BLaER1 treated with 17β-estradiol and CSF1 and Interleukin-3, amounts not matched to agents 10 nM and 100 nM (cell line): ENCODE data around the gene DKK3.

Source experiments
- H3K27ac ChIP-seq, 11 experiments: shearing (Covaris generic); formaldehyde crosslinking; 2 replicates each; pipeline ENCODE4 v1.8.1; 2022
- H3K27me3 ChIP-seq, 11 experiments: shearing (Covaris generic); formaldehyde crosslinking; 2 replicates each; pipeline ENCODE4 v1.8.1; 2022
- H3K36me3 ChIP-seq, 11 experiments: shearing (Covaris generic); formaldehyde crosslinking; 2 replicates each; pipeline ENCODE4 v1.8.1; 2022
- H3K4me1 ChIP-seq, 10 experiments: shearing (Covaris generic); formaldehyde crosslinking; 2 replicates each; pipeline ENCODE4 v1.8.1; 2022
- H3K4me2 ChIP-seq, 11 experiments: shearing (Covaris generic); formaldehyde crosslinking; 2 replicates each; pipeline ENCODE4 v1.8.1; 2022
- H3K4me3 ChIP-seq, 10 experiments: shearing (Covaris generic); formaldehyde crosslinking; 2 replicates each; pipeline ENCODE4 v1.8.1; 2022
- H3K9ac ChIP-seq, 11 experiments: shearing (Covaris generic); formaldehyde crosslinking; 2 replicates each; pipeline ENCODE4 v1.8.1; 2022
- H3K9me3 ChIP-seq, 11 experiments: shearing (Covaris generic); formaldehyde crosslinking; replicated peaks in 1 of 11; 2 replicates each; pipeline ENCODE4 v1.8.1; 2022
- H4K20me1 ChIP-seq, 11 experiments: shearing (Covaris generic); formaldehyde crosslinking; 2 replicates each; pipeline ENCODE4 v1.8.1; 2022
- Cebpa-rat ChIP-seq, 11 experiments: shearing (Covaris generic); IDR thresholded peaks; 2 replicates each; pipeline ENCODE4 v1.8.1; 2022

The DKK3 gene

DNA sequence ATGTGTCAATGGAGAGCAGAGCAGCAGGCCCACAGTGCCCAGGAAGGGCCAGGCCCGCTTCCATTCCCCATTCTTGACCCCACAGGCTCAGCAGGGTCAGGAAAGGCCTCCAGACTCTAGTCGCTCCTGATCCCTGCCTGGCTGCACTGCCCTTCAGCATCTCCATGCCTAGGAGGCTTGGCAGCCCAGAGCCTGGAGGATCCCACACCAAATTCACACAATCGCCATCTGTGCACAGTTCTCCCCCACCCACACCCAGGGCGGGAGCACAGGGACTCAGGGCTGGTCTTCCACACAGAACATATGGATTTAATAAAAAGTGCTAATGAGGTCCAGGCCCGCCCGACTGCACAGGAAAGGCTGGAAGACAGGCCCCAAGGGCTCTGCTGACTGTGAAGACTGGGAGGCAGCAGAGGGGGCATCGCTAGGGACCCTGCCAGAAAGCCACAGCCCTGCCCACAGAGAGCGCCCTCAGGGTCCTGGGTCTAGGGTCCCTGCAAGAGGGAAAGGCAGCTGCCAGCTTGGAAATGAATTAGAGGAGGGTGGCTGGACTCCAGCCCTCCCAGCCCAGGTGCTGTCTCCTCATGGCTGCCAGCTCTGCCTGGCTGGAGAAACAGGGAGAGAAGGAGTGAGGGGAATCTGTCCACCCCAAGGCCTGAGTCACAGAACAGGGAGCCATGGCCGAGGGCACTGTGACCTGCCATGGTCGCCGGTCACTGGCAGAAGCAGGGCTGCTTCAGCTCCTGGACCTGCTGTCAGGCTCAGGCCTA, 39.7 kb downstream of the DKK3 start:
- Histone ChIP-seq H4K20me1 (no peaks in the 10 kb centered on the region; a peak in 2 of 22 replicates), H3K4me1 (0 out of 20 replicates have a peak, but pooled peaks cover 0 to 5% (median 0%) of the 10 kb centered on the region in 10 experiments), H3K9ac (no peak overlapping the region), H3K4me2 (no peak overlapping the region), H3K4me3 (no peak overlapping the region), H3K9me3 (no peaks in the 10 kb centered on the region), H3K36me3 (no peaks in the 10 kb centered on the region), H3K27me3 (no peaks in the 10 kb centered on the region), H3K27ac (no peak overlapping the region)
- no peak for TF ChIP-seq Cebpa-rat (IDR thresholded peaks at IDR 0.05)

DNA sequence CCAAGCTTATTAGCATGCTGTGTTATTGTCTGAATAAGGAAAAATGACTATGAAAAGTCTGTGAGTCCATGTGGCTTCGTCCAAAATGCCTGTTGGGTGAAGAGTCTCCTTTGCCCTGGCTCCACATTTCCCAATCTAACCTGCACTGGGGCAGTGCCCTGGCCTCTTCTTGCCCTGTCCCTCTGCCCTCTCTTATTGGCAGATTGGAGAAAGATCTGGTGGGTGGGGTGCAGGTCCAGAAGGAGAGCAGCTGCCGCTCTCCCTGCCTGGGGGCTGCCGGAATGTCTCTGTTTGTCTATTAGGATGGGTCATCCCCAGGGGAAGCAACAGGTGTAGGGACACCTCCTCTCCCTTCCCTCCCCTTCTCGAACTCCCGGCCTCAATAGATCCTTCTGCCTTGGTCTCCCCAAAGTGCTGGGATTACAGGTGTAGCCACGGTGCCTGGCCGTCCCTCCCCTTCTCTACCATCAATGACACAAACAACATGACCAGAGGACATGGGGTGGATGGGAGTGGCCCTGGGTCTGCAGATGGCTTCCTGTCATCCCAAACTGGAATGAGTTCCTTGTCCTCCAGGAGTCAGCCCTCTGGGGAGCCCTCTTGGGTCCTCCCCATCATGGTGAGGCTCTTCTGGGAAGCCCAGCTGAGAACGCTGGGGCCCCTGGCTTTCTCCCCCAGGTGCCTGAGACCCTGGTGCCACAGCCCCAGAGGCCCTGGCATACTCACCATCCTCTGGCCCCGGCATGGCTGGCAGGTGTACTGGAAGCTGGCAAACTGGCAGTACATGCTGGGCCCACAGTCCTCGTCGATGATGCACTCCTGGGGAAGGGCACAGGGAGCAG, 40.5 kb downstream of the DKK3 start:
- no peak overlapping the region for H3K4me3 ChIP-seq
- H4K20me1 ChIP-seq = no peaks in the 10 kb centered on the region; a peak in 2 of 22 replicates
- H3K4me2 ChIP-seq = no peak overlapping the region
- no peak overlapping the region for H3K9ac ChIP-seq
- no peak overlapping the region for H3K27ac ChIP-seq
- no peaks in the 10 kb centered on the region for H3K36me3 ChIP-seq
- H3K4me1 ChIP-seq = no peaks in the 10 kb centered on the region
- no peak for TF ChIP-seq Cebpa-rat (IDR thresholded peaks at IDR 0.05)
- H3K9me3 ChIP-seq = no peaks in the 10 kb centered on the region
- no peaks in the 10 kb centered on the region for H3K27me3 ChIP-seq

DNA sequence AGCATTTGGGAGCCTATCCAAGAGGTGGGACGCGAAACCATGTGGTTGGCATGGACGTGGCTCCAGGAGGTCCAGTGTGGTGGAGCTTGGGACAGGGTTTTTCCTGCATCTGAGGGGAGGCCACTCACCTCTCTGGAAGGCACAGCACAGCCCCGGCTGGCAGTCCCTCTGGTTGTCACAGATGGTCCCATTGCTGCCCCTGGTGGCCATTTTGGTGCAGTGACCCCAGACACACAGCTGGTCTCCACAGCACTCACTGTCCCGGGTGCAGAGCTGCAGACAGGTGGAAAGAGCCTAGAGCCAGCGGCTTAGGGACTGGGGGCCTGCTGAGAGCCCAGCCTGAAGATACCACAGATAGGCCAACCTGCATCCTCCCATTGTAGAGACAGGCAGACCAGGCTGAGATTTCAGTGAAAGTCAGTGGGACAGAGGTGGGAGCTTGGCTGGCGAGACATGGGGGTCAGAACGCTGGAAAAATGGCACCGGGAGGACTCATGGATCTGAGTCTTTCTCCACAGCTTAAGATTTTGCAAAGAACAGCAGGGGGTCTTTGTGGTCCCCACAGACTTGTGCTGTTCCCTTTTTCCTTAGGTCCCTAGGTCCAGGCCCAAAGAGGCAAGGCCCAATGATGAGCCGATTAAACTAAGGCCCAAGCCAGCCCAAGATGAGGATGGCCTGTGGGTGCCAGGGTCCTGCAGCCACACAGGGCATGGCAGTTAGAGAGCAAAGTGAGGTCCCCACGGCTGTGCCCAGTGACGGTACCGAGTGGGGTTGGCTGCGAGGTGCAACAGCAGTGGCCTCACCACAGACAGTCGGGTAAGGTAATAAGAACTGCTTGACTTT, 41.4 kb downstream of the DKK3 start:
- Histone ChIP-seq H3K9ac (no peak overlapping the region), H3K4me2 (no peak overlapping the region), H3K36me3 (no peaks in the 10 kb centered on the region), H3K27me3 (no peaks in the 10 kb centered on the region), H3K27ac (no peak overlapping the region), H3K4me1 (no peaks in the 10 kb centered on the region), H3K4me3 (no peak overlapping the region), H3K9me3 (no peaks in the 10 kb centered on the region), H4K20me1 (no peaks in the 10 kb centered on the region; a peak in 2 of 22 replicates)
- TF ChIP-seq Cebpa-rat (IDR thresholded peaks at IDR 0.05) = no peak

DNA sequence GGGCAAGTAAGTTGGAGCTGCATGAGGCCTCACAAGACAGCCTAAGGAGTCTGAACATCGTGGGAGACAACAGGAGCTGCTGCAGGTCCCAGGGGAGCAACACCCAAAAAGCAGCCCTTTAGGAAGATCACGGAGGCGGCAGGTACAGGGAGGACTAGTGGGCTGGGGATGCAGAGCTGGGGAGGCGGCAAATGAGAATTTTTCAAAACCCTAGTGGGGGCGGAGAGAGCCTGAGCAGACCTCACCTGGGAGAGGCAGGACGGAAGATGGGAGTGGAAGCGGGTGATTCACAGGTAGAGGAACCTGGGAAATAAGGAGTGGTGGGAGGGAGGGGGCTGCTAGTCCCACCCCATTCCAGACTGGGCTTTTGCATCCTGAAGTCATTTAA, 42.1 kb downstream of the DKK3 start:
- Histone ChIP-seq H3K4me1 (0 out of 20 replicates have a peak, but pooled peaks cover 0 to 3% (median 0%) of the 10 kb centered on the region in 10 experiments), H3K27ac (no peak overlapping the region), H3K27me3 (no peaks in the 10 kb centered on the region), H4K20me1 (no peaks in the 10 kb centered on the region; a peak in 2 of 22 replicates), H3K4me2 (no peak overlapping the region), H3K4me3 (no peak overlapping the region), H3K36me3 (no peaks in the 10 kb centered on the region), H3K9ac (no peak overlapping the region), H3K9me3 (peaks cover 0 to 5% (median 0%) of the 10 kb centered on the region in 11 experiments; a peak in 1 of 22 replicates)
- TF ChIP-seq Cebpa-rat (IDR thresholded peaks at IDR 0.05) = no peak

DNA sequence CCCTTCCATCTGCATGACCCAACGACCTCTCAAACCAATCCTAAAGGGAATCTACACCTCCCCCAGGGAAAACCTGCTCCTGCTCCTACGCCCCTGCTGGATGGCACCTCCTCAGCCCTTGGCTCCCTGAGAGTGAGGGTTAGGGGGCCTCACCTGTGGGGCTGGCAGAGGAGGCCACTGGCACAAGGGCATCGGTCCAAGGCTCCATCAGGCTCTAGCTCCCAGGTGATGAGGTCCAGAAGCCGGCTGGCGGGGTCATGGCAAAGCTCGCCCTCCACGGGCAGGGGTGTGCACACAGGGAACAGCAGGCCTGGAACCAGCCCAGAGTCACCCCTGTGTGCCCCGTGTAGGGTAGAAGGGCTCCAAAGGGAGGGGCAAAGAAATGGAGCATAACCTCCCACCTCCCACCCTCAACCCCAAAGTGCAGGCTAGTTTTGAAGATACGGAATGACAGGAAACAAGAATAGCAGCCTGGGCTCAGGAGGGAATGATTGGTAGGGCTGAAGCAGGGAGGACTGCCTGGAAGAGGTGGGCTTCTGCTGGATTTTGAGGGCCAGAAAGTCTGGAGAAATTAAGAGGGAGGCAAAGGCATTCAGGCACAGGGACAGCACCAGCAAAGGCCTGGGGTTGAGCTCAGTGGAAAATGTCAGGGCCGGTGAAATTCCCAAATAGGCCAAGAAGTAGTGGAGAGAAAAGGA, 42.6 kb downstream of the DKK3 start:
- H3K27me3 ChIP-seq = no peaks in the 10 kb centered on the region
- TF ChIP-seq Cebpa-rat (IDR thresholded peaks at IDR 0.05) = no peak
- H3K9ac ChIP-seq = no peak overlapping the region
- H3K4me1 ChIP-seq = peaks cover 0 to 7% (median under 1%) of the 10 kb centered on the region in 10 experiments; a peak in 11 of 20 replicates
- H4K20me1 ChIP-seq = no peaks in the 10 kb centered on the region; a peak in 2 of 22 replicates
- no peak overlapping the region for H3K4me2 ChIP-seq
- no peak overlapping the region for H3K27ac ChIP-seq
- H3K9me3 ChIP-seq = peaks cover 0 to 8% (median 0%) of the 10 kb centered on the region in 11 experiments; a peak in 1 of 22 replicates
- no peak overlapping the region for H3K4me3 ChIP-seq
- H3K36me3 ChIP-seq = no peaks in the 10 kb centered on the region

DNA sequence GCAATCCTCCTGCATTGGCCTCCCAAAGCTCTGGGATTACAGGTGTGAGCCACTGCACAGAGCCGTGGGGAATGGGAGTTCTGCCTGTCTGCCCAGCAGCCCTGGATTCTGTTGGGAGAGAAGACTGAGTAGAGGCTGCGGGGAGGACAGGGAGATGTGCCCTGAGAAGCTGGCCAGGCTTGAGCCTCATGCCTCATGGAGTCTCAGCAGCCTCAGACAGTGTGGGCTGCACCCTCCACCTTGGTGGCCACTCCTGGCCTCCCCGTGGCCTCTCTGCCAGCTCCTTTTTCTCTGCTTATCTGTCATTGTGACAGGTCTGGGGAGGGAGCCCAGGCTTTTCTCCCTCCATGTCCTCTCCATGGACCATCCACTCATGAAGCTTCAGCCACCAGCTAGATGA, 43.2 kb downstream of the DKK3 start:
- Histone ChIP-seq H3K9ac (no peak overlapping the region), H3K4me1 (peaks cover under 1 to 13% (median 7%) of the 10 kb centered on the region in 10 experiments; a peak in 17 of 20 replicates), H3K27ac (no peak overlapping the region), H3K9me3 (peaks cover 0 to 8% (median 0%) of the 10 kb centered on the region in 11 experiments; a peak in 1 of 22 replicates), H3K4me3 (no peak overlapping the region), H4K20me1 (no peaks in the 10 kb centered on the region; a peak in 3 of 22 replicates), H3K4me2 (no peak overlapping the region), H3K36me3 (no peaks in the 10 kb centered on the region), H3K27me3 (no peaks in the 10 kb centered on the region)
- no peak for TF ChIP-seq Cebpa-rat (IDR thresholded peaks at IDR 0.05)

DNA sequence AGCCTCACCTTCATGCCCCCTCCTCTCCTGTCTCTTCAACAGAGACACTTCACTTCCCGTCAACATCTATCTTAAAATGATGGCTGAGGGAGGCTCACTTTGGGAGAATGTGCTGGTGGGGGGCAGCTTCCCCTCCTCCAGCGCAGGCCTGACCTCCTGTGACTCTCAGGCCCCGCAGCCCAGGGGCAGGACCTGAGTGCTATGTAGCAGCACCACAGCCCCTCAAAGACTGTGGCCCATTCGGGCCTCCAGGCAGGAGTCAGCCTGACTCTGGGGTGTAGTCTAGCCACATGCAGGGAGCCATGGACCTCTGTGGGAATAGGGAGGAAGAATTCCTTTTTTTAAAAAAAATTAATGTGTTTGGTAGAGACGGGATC, 43.7 kb downstream of the DKK3 start:
- TF ChIP-seq Cebpa-rat (IDR thresholded peaks at IDR 0.05) = no peak
- no peak overlapping the region for H3K27ac ChIP-seq
- peaks cover 0 to 8% (median 0%) of the 10 kb centered on the region in 11 experiments; a peak in 1 of 22 replicates for H3K9me3 ChIP-seq
- no peak overlapping the region for H3K4me2 ChIP-seq
- no peaks in the 10 kb centered on the region; a peak in 3 of 22 replicates for H4K20me1 ChIP-seq
- peaks cover 0 to 2% (median 0%) of the 10 kb centered on the region in 11 experiments; a peak in 1 of 22 replicates for H3K36me3 ChIP-seq
- H3K9ac ChIP-seq = no peak overlapping the region
- no peaks in the 10 kb centered on the region for H3K27me3 ChIP-seq
- H3K4me3 ChIP-seq = no peak overlapping the region
- peaks cover 5 to 17% (median 11%) of the 10 kb centered on the region in 10 experiments; a peak in 17 of 20 replicates for H3K4me1 ChIP-seq
